ENCODE measurements around the gene ARAP1. TPM values are rescaled to one million over a fixed set of nuclear protein-coding genes. Genes with fewer than 3 reads are reported as not detected.

The ARAP1 gene
- total RNA-seq, 1 experiment from 2014 or later, result 53.0 TPM

- peak overlapping the region; percentile 56 for H3K27ac Mint-ChIP-seq (ENCODE audit: unreplicated experiment)
- H3K9me3 Mint-ChIP-seq (ENCODE audit: low read depth, unreplicated experiment), result no peaks in the 10 kb centered on the region
- no peak for TF ChIP-seq CTCF (IDR thresholded peaks at IDR 0.05; ENCODE audit: unreplicated experiment)
- peak; percentile 26 for DNase-seq
- CTCF ChIA-PET, result interaction anchor here (0.6 to 3.5 kb wide), 4 partner anchors 11 to 59 kb away, joined by 3 to 15 read pairs (median 4); partner anchors contain the start of gene STARD10
- intact Hi-C loops (cut with micrococcal nuclease; ENCODE audit: unreplicated experiment), result no loop called here
- TSS peak; percentile 65 for BruUV-seq (replicated peaks)
- peak overlapping the region; percentile 82 for H3K4me3 Mint-ChIP-seq (ENCODE audit: low read depth, unreplicated experiment)
- peaks cover 33% of the 10 kb centered on the region for H3K36me3 Mint-ChIP-seq (ENCODE audit: insufficient read depth, unreplicated experiment)
- no peaks in the 10 kb centered on the region for H3K27me3 Mint-ChIP-seq (ENCODE audit: unreplicated experiment)
- H3K4me1 Mint-ChIP-seq (ENCODE audit: low read depth, unreplicated experiment), result peaks cover 30% of the 10 kb centered on the region
These were observed 30.1 kb upstream of the ARAP1 start for GRCh38 chr11:72782081-72782920.

GRCh38 chr11:72781313-72782080 is 29.3 kb upstream of the ARAP1 start:
- Mint-ChIP-seq H3K27me3 (ENCODE audit: unreplicated experiment) (no peaks in the 10 kb centered on the region), H3K9me3 (ENCODE audit: low read depth, unreplicated experiment) (no peaks in the 10 kb centered on the region), H3K4me1 (ENCODE audit: low read depth, unreplicated experiment) (peaks cover 30% of the 10 kb centered on the region), H3K36me3 (ENCODE audit: insufficient read depth, unreplicated experiment) (peaks cover 33% of the 10 kb centered on the region), H3K4me3 (ENCODE audit: low read depth, unreplicated experiment) (peak overlapping the region; percentile 82), H3K27ac (ENCODE audit: unreplicated experiment) (peak overlapping the region; percentile 56)
- intact Hi-C loops (cut with micrococcal nuclease; ENCODE audit: unreplicated experiment), result no loop called here
- peak; percentile 41 for DNase-seq
- BruUV-seq (replicated peaks), result no TSS peak
- no peak for TF ChIP-seq CTCF (IDR thresholded peaks at IDR 0.05; ENCODE audit: unreplicated experiment)
- CTCF ChIA-PET, result interaction anchor here (1.1 to 3.5 kb wide), 3 partner anchors 12 to 58 kb away, joined by 4 to 15 read pairs (median 8); partner anchors contain the start of gene STARD10

- DNase-seq, result peak; percentile 75
- H3K4me3 Mint-ChIP-seq (ENCODE audit: low read depth, unreplicated experiment), result peak overlapping the region; percentile 82
- H3K4me1 Mint-ChIP-seq (ENCODE audit: low read depth, unreplicated experiment), result peaks cover 30% of the 10 kb centered on the region
- CTCF ChIA-PET, result interaction anchor here (1.1 to 3.5 kb wide), 3 partner anchors 12 to 58 kb away, joined by 4 to 15 read pairs (median 8); partner anchors contain the start of gene STARD10
- no peak overlapping the region for H3K27ac Mint-ChIP-seq (ENCODE audit: unreplicated experiment)
- no peaks in the 10 kb centered on the region for H3K27me3 Mint-ChIP-seq (ENCODE audit: unreplicated experiment)
- peaks cover 33% of the 10 kb centered on the region for H3K36me3 Mint-ChIP-seq (ENCODE audit: insufficient read depth, unreplicated experiment)
- no peaks in the 10 kb centered on the region for H3K9me3 Mint-ChIP-seq (ENCODE audit: low read depth, unreplicated experiment)
- no TSS peak for BruUV-seq (replicated peaks)
- TF ChIP-seq CTCF (IDR thresholded peaks at IDR 0.05; ENCODE audit: unreplicated experiment), result no peak
- intact Hi-C loops (cut with micrococcal nuclease; ENCODE audit: unreplicated experiment), result no loop called here
These were observed 28.8 kb upstream of the ARAP1 start for GRCh38 chr11:72781063-72781312.

GRCh38 chr11:72780296-72781062 is 28.3 kb upstream of the ARAP1 start:
- no TSS peak for BruUV-seq (replicated peaks)
- no peak for TF ChIP-seq CTCF (IDR thresholded peaks at IDR 0.05; ENCODE audit: unreplicated experiment)
- Mint-ChIP-seq H3K36me3 (ENCODE audit: insufficient read depth, unreplicated experiment) (peaks cover 33% of the 10 kb centered on the region), H3K27me3 (ENCODE audit: unreplicated experiment) (no peaks in the 10 kb centered on the region), H3K4me1 (ENCODE audit: low read depth, unreplicated experiment) (peaks cover 30% of the 10 kb centered on the region), H3K27ac (ENCODE audit: unreplicated experiment) (no peak overlapping the region), H3K4me3 (ENCODE audit: low read depth, unreplicated experiment) (peak overlapping the region; percentile 82), H3K9me3 (ENCODE audit: low read depth, unreplicated experiment) (no peaks in the 10 kb centered on the region)
- intact Hi-C loops (cut with micrococcal nuclease; ENCODE audit: unreplicated experiment), result no loop called here
- no peak for DNase-seq
- CTCF ChIA-PET, result interaction anchor here (1.1 to 3.5 kb wide), 3 partner anchors 13 to 57 kb away, joined by 4 to 15 read pairs (median 8); partner anchors contain the start of gene STARD10
